ENCODE measurements around the gene UBTD2.
A peak's percentile ranks its signal among the peaks of the same experiment; 100 is the strongest.
"Not testable (repeated sequence)": the region's sequence is repeated elsewhere in the genome, so short reads cannot be mapped to it uniquely, and the experiment has no call there.

Gene UBTD2

DNA sequence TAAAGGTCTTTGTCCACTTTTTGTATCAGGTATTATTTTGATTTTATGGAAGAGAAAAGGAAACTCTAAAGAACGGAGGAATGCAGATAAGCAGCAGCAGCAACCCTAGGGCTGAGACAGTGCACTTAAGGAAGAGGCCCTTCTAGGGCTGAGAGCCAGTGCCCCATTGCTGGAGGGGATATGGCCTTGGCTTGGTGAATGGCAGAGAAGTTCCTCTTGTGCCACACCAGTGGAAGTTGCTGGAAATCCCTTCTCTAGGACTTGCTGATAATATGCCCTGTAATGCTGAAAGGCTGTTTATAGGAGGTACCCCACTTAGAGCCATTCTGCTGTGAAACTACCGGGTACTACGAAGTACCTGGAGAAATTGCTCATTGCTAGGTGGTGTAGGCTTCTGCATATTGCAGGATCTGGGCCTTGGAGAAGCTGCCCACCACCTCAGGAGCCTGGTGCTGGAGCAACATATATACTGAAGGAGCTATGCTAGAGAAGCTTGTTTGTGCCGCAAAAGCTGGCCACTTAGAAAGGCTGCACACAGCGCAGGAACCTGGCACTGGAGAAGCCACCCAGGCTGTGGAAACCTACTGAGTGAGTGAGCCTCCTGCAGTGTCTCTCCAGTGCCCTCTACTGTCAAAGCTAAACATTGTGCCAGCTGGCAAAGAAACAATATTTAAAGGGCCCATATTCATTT lies 9.6 kb upstream of the UBTD2 start:
- peak; percentile 81 to 86 for DNase-seq (ENCODE audit: low read depth in 2 of 2)
- TF ChIP-seq, protein P1, sequence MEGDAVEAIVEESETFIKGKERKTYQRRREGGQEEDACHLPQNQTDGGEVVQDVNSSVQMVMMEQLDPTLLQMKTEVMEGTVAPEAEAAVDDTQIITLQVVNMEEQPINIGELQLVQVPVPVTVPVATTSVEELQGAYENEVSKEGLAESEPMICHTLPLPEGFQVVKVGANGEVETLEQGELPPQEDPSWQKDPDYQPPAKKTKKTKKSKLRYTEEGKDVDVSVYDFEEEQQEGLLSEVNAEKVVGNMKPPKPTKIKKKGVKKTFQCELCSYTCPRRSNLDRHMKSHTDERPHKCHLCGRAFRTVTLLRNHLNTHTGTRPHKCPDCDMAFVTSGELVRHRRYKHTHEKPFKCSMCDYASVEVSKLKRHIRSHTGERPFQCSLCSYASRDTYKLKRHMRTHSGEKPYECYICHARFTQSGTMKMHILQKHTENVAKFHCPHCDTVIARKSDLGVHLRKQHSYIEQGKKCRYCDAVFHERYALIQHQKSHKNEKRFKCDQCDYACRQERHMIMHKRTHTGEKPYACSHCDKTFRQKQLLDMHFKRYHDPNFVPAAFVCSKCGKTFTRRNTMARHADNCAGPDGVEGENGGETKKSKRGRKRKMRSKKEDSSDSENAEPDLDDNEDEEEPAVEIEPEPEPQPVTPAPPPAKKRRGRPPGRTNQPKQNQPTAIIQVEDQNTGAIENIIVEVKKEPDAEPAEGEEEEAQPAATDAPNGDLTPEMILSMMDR (IDR thresholded peaks at IDR 0.05; ENCODE audit: low read depth, low read length) = peak; percentile 93
- no peak overlapping the region for H3K4me3 ChIP-seq (replicated peaks in 1 of 2; ENCODE audit: low read depth in 2 of 2, low read length in 2 of 2)

DNA sequence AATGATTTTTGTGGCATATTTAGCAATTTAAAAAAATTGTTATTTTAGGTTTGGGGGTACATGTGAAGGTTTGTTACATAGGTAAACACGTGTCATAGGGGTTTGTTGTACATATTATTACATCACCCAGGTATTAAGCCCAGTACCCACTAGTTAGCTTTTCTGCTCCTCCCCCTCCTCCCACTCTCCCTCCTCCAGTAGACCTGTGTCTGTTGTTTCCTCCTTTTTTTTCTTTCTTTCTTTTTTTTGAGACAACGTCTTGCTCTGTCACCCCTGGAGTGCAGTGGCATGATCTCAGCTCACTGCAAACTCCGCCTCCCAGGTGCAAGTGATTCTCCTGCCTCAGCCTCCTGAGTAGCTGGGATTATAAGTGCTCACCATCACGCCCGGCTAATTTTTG lies 8.3 kb upstream of the UBTD2 start:
- not testable (repeated sequence) for H3K4me3 ChIP-seq (replicated peaks in 1 of 2; ENCODE audit: low read depth in 2 of 2, low read length in 2 of 2); DNase-seq (ENCODE audit: low read depth in 2 of 2)

DNA sequence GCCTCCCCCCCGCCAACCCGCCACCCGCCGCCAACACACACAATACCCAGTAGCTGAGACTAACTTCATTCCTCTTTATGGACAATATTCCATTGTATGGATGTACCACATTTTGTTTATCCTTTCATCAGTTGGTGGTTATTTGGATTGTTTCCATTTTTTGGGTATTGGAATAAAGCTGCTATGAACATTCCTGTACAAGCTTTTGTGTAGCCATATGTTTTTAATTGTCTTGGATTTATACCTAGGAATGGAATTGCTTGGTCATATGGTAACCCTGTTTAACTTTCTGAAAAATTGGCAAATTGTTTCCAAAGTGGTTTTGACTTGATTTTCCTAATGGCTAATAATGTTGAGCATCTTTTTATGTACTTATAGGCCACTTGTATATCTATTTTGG lies 4.9 kb upstream of the UBTD2 start:
- no peak for DNase-seq (ENCODE audit: low read depth in 2 of 2)
- H3K4me3 ChIP-seq (replicated peaks in 1 of 2; ENCODE audit: low read depth in 2 of 2, low read length in 2 of 2) = no peak overlapping the region
- TF ChIP-seq, protein P1 (IDR thresholded peaks at IDR 0.05; ENCODE audit: low read depth, low read length) = no peak

DNA sequence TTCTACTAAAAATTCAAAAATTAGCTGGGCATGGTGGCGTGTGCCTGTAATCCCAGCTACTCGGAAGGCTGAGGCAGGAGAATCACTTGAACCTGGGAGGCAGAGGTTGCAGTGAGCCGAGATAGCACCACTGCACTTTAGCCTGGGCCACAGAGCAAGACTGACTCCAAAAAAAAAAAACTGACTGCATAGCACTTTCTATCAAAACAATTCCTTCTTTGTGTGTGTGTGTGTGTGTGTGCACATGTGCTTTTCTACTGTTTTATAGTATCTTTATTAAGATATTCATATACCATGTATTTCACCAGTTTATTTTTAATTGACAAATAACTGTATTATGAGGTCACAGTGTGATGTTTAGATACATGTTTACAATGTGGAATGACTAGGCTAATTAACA lies 3.6 kb upstream of the UBTD2 start:
- DNase-seq (ENCODE audit: low read depth in 2 of 2); H3K4me3 ChIP-seq (replicated peaks in 1 of 2; ENCODE audit: low read depth in 2 of 2, low read length in 2 of 2): not testable (repeated sequence)

- TF ChIP-seq, protein P1 (IDR thresholded peaks at IDR 0.05; ENCODE audit: low read depth, low read length) = no peak
- DNase-seq (ENCODE audit: low read depth in 2 of 2) = no peak
- no peak overlapping the region for H3K4me3 ChIP-seq (replicated peaks in 1 of 2; ENCODE audit: low read depth in 2 of 2, low read length in 2 of 2)
Observed at GRCh38 chr5:172285226-172286143, 1.9 kb upstream of the UBTD2 start.

- DNase-seq (ENCODE audit: low read depth in 2 of 2) = peak in 1 of 2 donors; percentile 27
- TF ChIP-seq, protein P1 (IDR thresholded peaks at IDR 0.05; ENCODE audit: low read depth, low read length) = no peak
- H3K4me3 ChIP-seq (replicated peaks in 1 of 2; ENCODE audit: low read depth in 2 of 2, low read length in 2 of 2) = peak overlapping the region; percentile 72 to 86
Observed at GRCh38 chr5:172284611-172284980, 1.0 kb upstream of the UBTD2 start.

DNA sequence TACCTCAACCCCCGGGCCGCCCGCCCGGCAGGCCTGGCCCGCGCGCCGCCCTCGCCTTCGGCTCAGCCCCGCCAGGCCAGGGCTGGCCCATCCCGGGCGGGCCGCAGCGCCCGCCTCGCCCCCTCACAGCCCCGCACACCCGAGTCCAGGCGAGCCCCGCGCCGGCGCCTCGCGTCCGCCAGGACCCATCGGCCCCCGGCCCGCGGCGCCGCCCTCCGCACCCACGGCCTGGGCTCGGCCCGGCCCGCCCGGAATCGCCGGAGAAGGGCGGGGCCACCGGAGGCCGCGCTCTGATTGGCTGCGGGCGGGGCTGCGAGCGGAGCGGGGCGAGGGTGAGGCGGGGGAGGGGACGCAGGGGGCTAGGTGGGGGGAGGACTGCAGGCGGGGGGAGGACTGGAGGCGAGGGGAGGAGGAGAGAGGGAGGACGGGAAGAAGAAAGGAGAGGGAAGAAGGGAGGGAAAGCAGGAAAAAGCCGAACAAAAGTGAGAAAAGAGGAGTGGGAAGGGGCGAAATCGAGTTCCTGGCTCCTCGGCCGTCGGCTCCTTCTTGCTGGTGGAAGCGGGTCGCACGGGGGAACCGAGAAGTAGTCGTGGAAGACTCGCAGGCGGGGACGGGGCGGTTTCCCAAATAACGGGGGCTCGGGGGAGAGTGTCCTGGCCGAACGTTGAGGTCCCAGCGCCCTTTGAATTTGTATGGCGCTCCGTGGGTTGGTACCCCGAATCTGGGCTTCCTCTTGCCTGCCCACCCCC lies 472 bp upstream of the UBTD2 start:
- H3K4me3 ChIP-seq (replicated peaks in 1 of 2; ENCODE audit: low read depth in 2 of 2, low read length in 2 of 2) = peak overlapping the region; percentile 72 to 86
- TF ChIP-seq, protein P1 (IDR thresholded peaks at IDR 0.05; ENCODE audit: low read depth, low read length) = no peak
- DNase-seq (ENCODE audit: low read depth in 2 of 2) = peak; percentile 63 to 89

Measured in cardiac fibroblast (primary cell).